ENCODE data around the gene CD33.

DNA sequence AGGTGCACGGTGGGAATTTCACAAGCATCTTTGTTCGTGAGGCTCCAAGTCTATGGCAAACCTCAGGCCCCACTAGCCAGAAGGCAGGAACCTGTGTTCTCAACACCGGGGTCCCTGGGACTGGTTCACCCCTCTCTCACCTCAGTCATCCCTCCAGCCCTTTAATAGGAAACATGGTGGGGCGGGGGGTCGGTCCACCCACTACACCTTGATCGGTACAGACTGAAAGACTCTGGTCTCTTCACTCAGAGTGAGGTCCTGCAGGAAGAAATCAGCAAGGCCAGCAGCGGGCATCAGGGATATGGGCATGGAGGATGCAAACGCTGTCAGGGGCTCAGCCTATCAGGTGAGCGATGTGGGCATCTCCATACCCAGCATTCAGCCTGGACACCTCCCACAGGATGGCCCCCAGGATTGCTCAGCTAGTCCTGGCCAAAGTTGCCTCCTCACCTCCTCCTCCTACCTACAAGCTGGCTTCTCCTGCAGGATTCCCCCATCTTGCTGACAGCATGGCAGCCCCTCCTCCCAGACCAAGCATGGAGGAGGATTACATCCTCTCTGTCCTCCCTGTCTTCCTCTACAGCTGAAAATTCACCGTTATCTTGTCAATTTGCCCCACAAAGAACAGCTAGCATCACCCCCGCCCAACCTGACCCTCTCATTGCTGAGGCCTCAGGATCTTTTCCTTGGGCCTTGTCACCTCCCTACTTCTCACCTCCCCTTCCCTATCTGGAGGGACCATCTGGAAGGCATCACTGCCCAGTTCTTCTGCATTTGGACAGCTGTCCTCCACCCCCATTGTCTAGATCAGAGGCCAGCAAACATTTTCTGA lies 37.3 kb upstream of the CD33 start:
- TF ChIP-seq CTCF (IDR thresholded peaks at IDR 0.05 in 8 of 11, conservative IDR thresholded peaks at IDR 0.05 in 3 of 11) (no peak), POLR2AphosphoS5 (IDR thresholded peaks at IDR 0.05) (no peak)
